CD4-positive, alpha-beta T cell (primary cell): ENCODE results near the gene SDHAF1. TPM values are rescaled to one million over a fixed set of nuclear protein-coding genes. Genes with fewer than 3 reads are reported as not detected.

ENCODE experiments used
- ATAC-seq: fragments of 200-7000 bp; cut with Tn5 transposase; one replicate; pipeline ENCODE4 v1.10.0; 2022; ENCODE audit warnings: mild to moderate bottlenecking; ENCODE audit not compliant: poor library complexity
- CTCF ChIA-PET: fragments of 350-600 bp; sonication (Branson Sonifier 250); formaldehyde crosslinking; loops from one replicate; lab custom pipeline; 2021; ENCODE audit warnings: antibody characterized with exemption, inconsistent platforms; lab: Charles Lee
- POLR2A ChIA-PET: fragments of 350-600 bp; sonication (Branson Sonifier 250); formaldehyde crosslinking; loops from one replicate; lab custom pipeline; 2021; ENCODE audit warnings: antibody characterized with exemption, inconsistent platforms; lab: Charles Lee
- DNase-seq, 14 experiments: peaks; one replicate each; pipeline ENCODE4 v3.0.0-alpha.2; 2013 to 2020; ENCODE audit warnings: mixed read lengths in 2 of 14
- H3K27ac ChIP-seq, 2 donors: one replicate each; pipeline versions ENCODE4 v1.5.1 to v1.7.0; 2013; ENCODE audit warnings: low read length in 2 of 2, low read depth in 1 of 2, mild to moderate bottlenecking in 1 of 2
- H3K27me3 ChIP-seq, 2 experiments: 1 replicate in 1 of 2; 2 replicates in 1 of 2; pipeline versions ENCODE4 v1.6.1 to v1.7.0; 2013; ENCODE audit warnings: low read length in 2 of 2, control low read depth in 1 of 2, mild to moderate bottlenecking in 1 of 2, moderate library complexity in 1 of 2; ENCODE audit not compliant: insufficient read depth in 2 of 2, control insufficient read depth in 1 of 2
- H3K36me3 ChIP-seq: one replicate; pipeline ENCODE4 v1.6.1; 2013; ENCODE audit warnings: low read length, control low read depth; ENCODE audit not compliant: insufficient read depth
- H3K4me1 ChIP-seq: one replicate; pipeline ENCODE4 v1.6.1; 2013; ENCODE audit warnings: low read length, control low read depth; ENCODE audit not compliant: insufficient read depth
- H3K4me3 ChIP-seq: one replicate; pipeline ENCODE4 v1.5.1; 2013; ENCODE audit warnings: mild to moderate bottlenecking, low read length, moderate library complexity
- H3K9me3 ChIP-seq, 2 experiments: 1 replicate in 1 of 2; 2 replicates in 1 of 2; pipeline versions ENCODE4 v1.6.1 to v1.7.0; 2013; ENCODE audit warnings: low read length in 2 of 2, mild to moderate bottlenecking in 2 of 2, control low read depth in 1 of 2, moderate library complexity in 1 of 2; ENCODE audit not compliant: control insufficient read depth in 1 of 2, insufficient read depth in 1 of 2
- H3K27ac Mint-ChIP-seq: one replicate; pipeline ENCODE4 v1.8.0; 2020; ENCODE audit warnings: mixed read lengths
- H3K27me3 Mint-ChIP-seq: one replicate; pipeline ENCODE4 v1.8.0; 2021; ENCODE audit warnings: mixed read lengths
- H3K36me3 Mint-ChIP-seq: one replicate; pipeline ENCODE4 v1.8.0; 2021; ENCODE audit warnings: low read depth, mixed read lengths
- H3K4me1 Mint-ChIP-seq: one replicate; pipeline ENCODE4 v1.8.0; 2021; ENCODE audit warnings: low read depth, mixed read lengths
- H3K4me3 Mint-ChIP-seq: one replicate; pipeline ENCODE4 v1.8.0; 2020; ENCODE audit warnings: mild to moderate bottlenecking, mixed read lengths
- H3K9me3 Mint-ChIP-seq: one replicate; pipeline ENCODE4 v1.8.0; 2020; ENCODE audit warnings: mixed read lengths
- CTCF ChIP-seq: fragments of 200-600 bp; IDR thresholded peaks from one replicate; pipeline ENCODE4 v1.8.0; 2022; ENCODE audit warnings: antibody characterized with exemption, mild to moderate bottlenecking
- intact Hi-C, 2 experiments: fragments of 100-400 bp; cut with DNase I in 1 of 2; cut with micrococcal nuclease in 1 of 2; formaldehyde crosslinking; loops; one replicate each; pipeline versions ENCODE4 v1.15.1 to v1.9.0; 2023 to 2025; cut with DNase I, micrococcal nuclease
- total RNA-seq, 174 experiments: library from RNA in 2 of 174; stranded (reverse) in 2 of 174; gene quantifications; one replicate each; pipeline ENCODE4 v1.2.3 and lab custom pipeline; 2021 to 2026

Gene SDHAF1
- total RNA-seq, 2 experiments from 2014 or later: 4.3 to 5.4 TPM

DNA sequence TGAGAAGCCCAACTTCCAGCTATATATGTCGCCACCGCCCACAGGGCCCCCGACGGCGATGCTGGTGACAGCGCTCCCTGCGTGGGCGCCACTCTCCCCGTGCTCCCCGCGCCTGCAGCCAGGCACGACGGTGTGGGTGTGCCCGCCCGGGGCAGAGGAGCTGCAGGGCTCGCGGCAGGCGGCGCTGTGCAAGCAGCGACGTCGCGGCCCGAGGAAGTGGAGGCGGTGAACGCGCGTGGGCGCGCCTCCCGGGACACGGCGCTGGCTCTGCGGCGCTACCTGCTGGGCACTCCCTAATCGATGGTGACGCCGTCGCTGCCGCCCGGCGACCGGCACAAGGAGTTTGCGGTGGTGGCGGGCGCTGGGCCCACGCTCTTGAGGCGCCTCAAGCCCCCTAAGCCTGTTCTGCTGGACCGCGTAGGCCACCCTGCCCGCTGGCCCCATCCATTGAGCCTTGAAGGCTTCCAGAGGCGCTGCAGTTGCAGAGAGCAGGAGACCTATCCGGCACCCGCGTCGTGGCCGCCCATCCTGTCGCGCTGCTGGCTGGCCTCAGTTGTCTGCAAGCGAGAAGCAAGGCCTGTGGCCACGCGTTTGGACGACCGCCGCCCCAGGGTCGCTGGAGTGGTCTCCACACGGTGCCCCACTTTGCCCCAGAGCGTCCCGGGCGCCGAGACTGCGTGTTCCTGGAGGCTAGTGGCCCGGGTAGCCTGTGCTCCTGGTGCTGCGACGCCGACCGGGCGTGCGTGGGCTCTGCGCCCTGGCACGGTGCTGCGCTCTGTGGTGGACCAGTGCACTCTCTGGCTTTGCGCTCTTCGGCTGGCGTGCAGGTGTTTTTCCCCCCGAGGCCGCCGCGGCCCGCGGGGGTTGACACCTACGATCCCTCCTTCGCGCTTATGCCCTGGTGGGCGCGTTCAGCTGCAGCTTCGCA is 35.7 kb upstream of the SDHAF1 start:
- Histone ChIP-seq H3K4me1 (peaks cover 48% of the 10 kb centered on the region), H3K4me3 (peak overlapping the region; percentile 64), H3K9me3 (no peaks in the 10 kb centered on the region), H3K27ac (peak overlapping the region; percentile 1 to 9), H3K27me3 (no peaks in the 10 kb centered on the region), H3K36me3 (no peaks in the 10 kb centered on the region)
- Mint-ChIP-seq H3K36me3 (no peaks in the 10 kb centered on the region), H3K4me1 (peaks cover 48% of the 10 kb centered on the region), H3K27ac (no peak overlapping the region), H3K9me3 (no peaks in the 10 kb centered on the region), H3K4me3 (peak overlapping the region; percentile 51), H3K27me3 (peaks cover 4% of the 10 kb centered on the region)
- ChIA-PET CTCF (interaction anchor here (0.6 to 1.8 kb wide), 22 partner anchors 10 to 1966 kb away, joined by 3 to 7 read pairs (median 3); partner anchors contain the start of genes ALKBH6, KIRREL2, LIN37 and POLR2I), POLR2A (interaction anchor here (0.7 to 1.7 kb wide), 11 partner anchors 10 to 217 kb away, joined by 3 to 9 read pairs (median 4); partner anchors contain the start of genes ALKBH6, IGFLR1, LIN37 and THAP8)
- DNase-seq: peak; percentile 71 to 95 (median 83)
- TF ChIP-seq CTCF: peak; percentile 95
- intact Hi-C loops: loop anchor here (5.0 kb wide), 3 partner anchors 53 to 213 kb away; partner anchors contain the start of genes ALKBH6 (in 1 of the 2), THAP8 (in 1 of the 2) and WDR62 (in 1 of the 2)
- ATAC-seq: peak; percentile 98

DNA sequence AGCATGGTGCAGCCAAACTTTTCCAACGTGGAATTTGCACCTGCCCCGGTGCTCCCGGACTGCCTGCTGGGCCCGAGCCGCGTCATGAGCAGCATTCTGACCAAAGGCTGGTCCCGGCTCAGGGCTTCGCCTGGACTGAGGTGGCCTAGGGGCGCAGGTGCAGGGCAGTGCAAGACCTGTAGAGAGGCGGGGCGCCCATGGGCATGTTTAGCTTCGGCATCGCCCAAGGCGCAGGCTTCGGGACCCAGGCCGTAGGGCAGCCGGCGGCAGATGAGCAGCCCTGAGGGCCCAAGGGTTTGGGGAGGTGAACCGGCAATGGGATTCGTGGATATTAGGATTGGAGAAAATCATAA is 35.0 kb upstream of the SDHAF1 start:
- ChIA-PET CTCF (interaction anchor here (1.7 to 1.8 kb wide), 3 partner anchors 54 to 212 kb away, joined by 5 to 7 read pairs (median 7); partner anchors contain the start of genes ALKBH6 and LIN37), POLR2A (interaction anchor here (1.7 kb wide), 1 partner anchor 34 kb away, joined by 4 read pairs; no protein-coding TSS in a partner anchor)
- ATAC-seq: no peak
- Histone ChIP-seq H3K36me3 (no peaks in the 10 kb centered on the region), H3K27me3 (no peaks in the 10 kb centered on the region), H3K4me3 (peak overlapping the region; percentile 64), H3K27ac (no peak overlapping the region), H3K9me3 (no peaks in the 10 kb centered on the region), H3K4me1 (peaks cover 42% of the 10 kb centered on the region)
- Mint-ChIP-seq H3K4me1 (peaks cover 46% of the 10 kb centered on the region), H3K9me3 (no peaks in the 10 kb centered on the region), H3K27ac (no peak overlapping the region), H3K27me3 (peaks cover 4% of the 10 kb centered on the region), H3K36me3 (no peaks in the 10 kb centered on the region), H3K4me3 (peak overlapping the region; percentile 51)
- no peak for TF ChIP-seq CTCF
- intact Hi-C loops: loop anchor here (5.0 kb wide), 3 partner anchors 52 to 212 kb away; partner anchors contain the start of genes ALKBH6 (in 1 of the 2), THAP8 (in 1 of the 2) and WDR62 (in 1 of the 2)
- no peak for DNase-seq

- no peak for TF ChIP-seq CTCF
- peak overlapping the region; percentile 62 for H3K4me3 Mint-ChIP-seq
- intact Hi-C loops: no loop called here
- ChIA-PET POLR2A (interaction anchor here (1.7 kb wide), 1 partner anchor 33 kb away, joined by 4 read pairs; no protein-coding TSS in a partner anchor), CTCF (no interaction called here)
- DNase-seq (no peak), ATAC-seq (no peak)
- Histone ChIP-seq H3K4me1 (peaks cover 36% of the 10 kb centered on the region), H3K9me3 (no peaks in the 10 kb centered on the region), H3K4me3 (peak overlapping the region; percentile 64), H3K27ac (no peak overlapping the region), H3K27me3 (no peaks in the 10 kb centered on the region), H3K36me3 (no peaks in the 10 kb centered on the region)
- no peak overlapping the region for H3K27ac Mint-ChIP-seq
- H3K9me3 Mint-ChIP-seq: no peaks in the 10 kb centered on the region
- peaks cover 42% of the 10 kb centered on the region for H3K4me1 Mint-ChIP-seq
- peaks cover 5% of the 10 kb centered on the region for H3K27me3 Mint-ChIP-seq
- H3K36me3 Mint-ChIP-seq: no peaks in the 10 kb centered on the region
Observed at GRCh38 chr19:35960432-35960972, 34.5 kb upstream of the SDHAF1 start.
